ENCODE results near the gene HSPA8.
"Not testable (repeated sequence)": the region's sequence is repeated elsewhere in the genome, so short reads cannot be mapped to it uniquely, and the experiment has no call there.

The HSPA8 gene

GRCh38 chr11:123069908-123070821 is 8.2 kb upstream of the HSPA8 start:
- H3K9me3 ChIP-seq (ENCODE audit: low read length), result no peaks in the 10 kb centered on the region
- no peak overlapping the region for H3K9ac ChIP-seq (ENCODE audit: low read length)
- no peak overlapping the region for H3K4me3 ChIP-seq (ENCODE audit: low read depth in 1 of 2, low read length in 2 of 2)
- H3K27ac ChIP-seq (ENCODE audit: low read depth, low read length), result peak overlapping the region; percentile 38
- H3K27me3 ChIP-seq (ENCODE audit: control insufficient read depth in 1 of 2, insufficient read depth in 2 of 2, low read length in 2 of 2), result no peaks in the 10 kb centered on the region
- H3K4me1 ChIP-seq (ENCODE audit: insufficient read depth, low read length), result peaks cover 18% of the 10 kb centered on the region
- peaks cover 25% of the 10 kb centered on the region for H3K36me3 ChIP-seq (ENCODE audit: insufficient read depth, low read length)

- Histone ChIP-seq H3K27me3 (ENCODE audit: control insufficient read depth in 1 of 2, insufficient read depth in 2 of 2, low read length in 2 of 2) (no peaks in the 10 kb centered on the region), H3K9ac (ENCODE audit: low read length) (no peak overlapping the region), H3K9me3 (ENCODE audit: low read length) (no peaks in the 10 kb centered on the region), H3K36me3 (ENCODE audit: insufficient read depth, low read length) (peaks cover 5% of the 10 kb centered on the region), H3K27ac (ENCODE audit: low read depth, low read length) (no peak overlapping the region), H3K4me1 (ENCODE audit: insufficient read depth, low read length) (peaks cover 37% of the 10 kb centered on the region), H3K4me3 (ENCODE audit: low read depth in 1 of 2, low read length in 2 of 2) (no peak overlapping the region)
These were observed 3.7 kb upstream of the HSPA8 start for GRCh38 chr11:123065621-123066020.

GRCh38 chr11:123063826-123064657 is 2.1 kb upstream of the HSPA8 start:
- Histone ChIP-seq H3K36me3 (ENCODE audit: insufficient read depth, low read length) (peaks cover 20% of the 10 kb centered on the region), H3K9ac (ENCODE audit: low read length) (peak overlapping the region; percentile 96), H3K27ac (ENCODE audit: low read depth, low read length) (peak overlapping the region; percentile 75), H3K9me3 (ENCODE audit: low read length) (no peaks in the 10 kb centered on the region), H3K4me1 (ENCODE audit: insufficient read depth, low read length) (peaks cover 41% of the 10 kb centered on the region), H3K4me3 (ENCODE audit: low read depth in 1 of 2, low read length in 2 of 2) (peak overlapping the region in 1 of 2 donors; percentile 62), H3K27me3 (ENCODE audit: control insufficient read depth in 1 of 2, insufficient read depth in 2 of 2, low read length in 2 of 2) (no peaks in the 10 kb centered on the region)

- H3K9me3 ChIP-seq (ENCODE audit: low read length), result no peaks in the 10 kb centered on the region
- peak overlapping the region; percentile 47 to 62 for H3K4me3 ChIP-seq (ENCODE audit: low read depth in 1 of 2, low read length in 2 of 2)
- no peaks in the 10 kb centered on the region for H3K27me3 ChIP-seq (ENCODE audit: control insufficient read depth in 1 of 2, insufficient read depth in 2 of 2, low read length in 2 of 2)
- peak overlapping the region; percentile 75 for H3K27ac ChIP-seq (ENCODE audit: low read depth, low read length)
- H3K4me1 ChIP-seq (ENCODE audit: insufficient read depth, low read length), result peaks cover 46% of the 10 kb centered on the region
- peaks cover 29% of the 10 kb centered on the region for H3K36me3 ChIP-seq (ENCODE audit: insufficient read depth, low read length)
- peak overlapping the region; percentile 96 for H3K9ac ChIP-seq (ENCODE audit: low read length)
These were observed 1.2 kb upstream of the HSPA8 start for GRCh38 chr11:123062892-123063825.

GRCh38 chr11:123062158-123062891 is 389 bp upstream of the HSPA8 start:
- H3K27ac ChIP-seq (ENCODE audit: low read depth, low read length), result peak overlapping the region; percentile 75
- no peaks in the 10 kb centered on the region for H3K27me3 ChIP-seq (ENCODE audit: control insufficient read depth in 1 of 2, insufficient read depth in 2 of 2, low read length in 2 of 2)
- peaks cover 53% of the 10 kb centered on the region for H3K4me1 ChIP-seq (ENCODE audit: insufficient read depth, low read length)
- no peaks in the 10 kb centered on the region for H3K9me3 ChIP-seq (ENCODE audit: low read length)
- H3K9ac ChIP-seq (ENCODE audit: low read length), result peak overlapping the region; percentile 96
- peaks cover 37% of the 10 kb centered on the region for H3K36me3 ChIP-seq (ENCODE audit: insufficient read depth, low read length)
- H3K4me3 ChIP-seq (ENCODE audit: low read depth in 1 of 2, low read length in 2 of 2), result peak overlapping the region; percentile 69 to 97

GRCh38 chr11:123060277-123061000 is 1.5 kb downstream of the HSPA8 start:
- peaks cover 56% of the 10 kb centered on the region for H3K36me3 ChIP-seq (ENCODE audit: insufficient read depth, low read length)
- no peaks in the 10 kb centered on the region for H3K9me3 ChIP-seq (ENCODE audit: low read length)
- H3K4me1 ChIP-seq (ENCODE audit: insufficient read depth, low read length), result peaks cover 57% of the 10 kb centered on the region
- peak overlapping the region; percentile 67 for H3K9ac ChIP-seq (ENCODE audit: low read length)
- H3K27ac ChIP-seq (ENCODE audit: low read depth, low read length), result no peak overlapping the region
- peak overlapping the region; percentile 69 to 97 for H3K4me3 ChIP-seq (ENCODE audit: low read depth in 1 of 2, low read length in 2 of 2)
- no peaks in the 10 kb centered on the region for H3K27me3 ChIP-seq (ENCODE audit: control insufficient read depth in 1 of 2, insufficient read depth in 2 of 2, low read length in 2 of 2)

GRCh38 chr11:123059041-123059920 is 2.7 kb downstream of the HSPA8 start:
- Histone ChIP-seq H3K9ac (ENCODE audit: low read length) (peak overlapping the region; percentile 28), H3K4me1 (ENCODE audit: insufficient read depth, low read length) (peaks cover 51% of the 10 kb centered on the region), H3K36me3 (ENCODE audit: insufficient read depth, low read length) (peaks cover 62% of the 10 kb centered on the region), H3K4me3 (ENCODE audit: low read depth in 1 of 2, low read length in 2 of 2) (peak overlapping the region in 1 of 2 donors; percentile 97)
- H3K27ac ChIP-seq (ENCODE audit: low read depth, low read length); H3K27me3 ChIP-seq (ENCODE audit: control insufficient read depth in 1 of 2, insufficient read depth in 2 of 2, low read length in 2 of 2); H3K9me3 ChIP-seq (ENCODE audit: low read length): not testable (repeated sequence)

GRCh38 chr11:123057661-123058305 is 4.2 kb downstream of the HSPA8 start:
- H3K9me3 ChIP-seq (ENCODE audit: low read length), result no peaks in the 10 kb centered on the region
- no peaks in the 10 kb centered on the region for H3K27me3 ChIP-seq (ENCODE audit: control insufficient read depth in 1 of 2, insufficient read depth in 2 of 2, low read length in 2 of 2)
- peaks cover 40% of the 10 kb centered on the region for H3K4me1 ChIP-seq (ENCODE audit: insufficient read depth, low read length)
- H3K36me3 ChIP-seq (ENCODE audit: insufficient read depth, low read length), result peaks cover 70% of the 10 kb centered on the region
- H3K9ac ChIP-seq (ENCODE audit: low read length), result no peak overlapping the region
- H3K27ac ChIP-seq (ENCODE audit: low read depth, low read length), result no peak overlapping the region
- no peak overlapping the region for H3K4me3 ChIP-seq (ENCODE audit: low read depth in 1 of 2, low read length in 2 of 2)

- Histone ChIP-seq H3K9ac (ENCODE audit: low read length) (no peak overlapping the region), H3K27ac (ENCODE audit: low read depth, low read length) (no peak overlapping the region), H3K4me3 (ENCODE audit: low read depth in 1 of 2, low read length in 2 of 2) (no peak overlapping the region), H3K9me3 (ENCODE audit: low read length) (no peaks in the 10 kb centered on the region), H3K4me1 (ENCODE audit: insufficient read depth, low read length) (peaks cover 40% of the 10 kb centered on the region), H3K27me3 (ENCODE audit: control insufficient read depth in 1 of 2, insufficient read depth in 2 of 2, low read length in 2 of 2) (no peaks in the 10 kb centered on the region), H3K36me3 (ENCODE audit: insufficient read depth, low read length) (peaks cover 70% of the 10 kb centered on the region)
These were observed 5.0 kb downstream of the HSPA8 start for GRCh38 chr11:123056835-123057491.
